ENCODE measurements around the gene LRRC27. TPM values are rescaled to one million over a fixed set of nuclear protein-coding genes. Genes with fewer than 3 reads are reported as not detected.

The LRRC27 gene
- total and polyA plus RNA-seq, 7 donors = 2.2 to 8.3 (median 2.5) TPM

DNA sequence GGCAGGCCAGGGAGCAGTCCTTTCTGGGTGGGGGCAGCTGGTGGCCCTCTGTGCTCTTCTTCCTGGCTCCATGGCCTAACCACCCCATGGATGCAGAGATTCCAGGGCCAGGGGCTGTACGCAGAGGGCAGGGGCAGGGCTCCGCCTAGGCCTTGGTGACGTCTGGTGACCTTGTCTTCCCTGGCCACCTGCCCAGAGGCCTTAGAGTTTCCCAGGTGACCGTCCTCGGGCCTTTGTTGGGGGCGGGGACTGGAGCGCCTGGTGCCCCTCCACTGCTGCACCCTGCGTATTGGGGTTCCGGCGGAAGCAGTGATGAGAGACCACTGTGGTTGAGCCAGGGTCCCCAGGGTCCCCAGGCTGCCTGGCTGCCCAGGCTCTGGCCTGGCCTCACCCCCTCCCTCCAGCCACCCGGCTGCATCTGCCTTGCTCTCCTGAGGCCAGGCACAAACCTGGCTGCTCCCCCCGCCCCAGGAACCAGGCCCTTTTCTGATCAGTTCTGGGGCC lies 75.3 kb downstream of the LRRC27 start:
- Histone ChIP-seq H3K36me3 (ENCODE audit: insufficient read depth in 1 of 2, low read depth in 1 of 2) (peaks cover 0 to 18% of the 10 kb centered on the region in 2 donors), H3K9me3 (no peaks in the 10 kb centered on the region), H3K27ac (no peak overlapping the region), H3K4me1 (peaks cover 27% of the 10 kb centered on the region), H3K4me3 (no peak overlapping the region), H3K27me3 (ENCODE audit: insufficient read depth in 3 of 3, low read length in 2 of 3) (no peaks in the 10 kb centered on the region)
- intact Hi-C loops (cut with DNase I) = no loop called here
- ATAC-seq = peak in 2 of 4 donors; percentile 18 to 26
- TF ChIP-seq, protein P1, sequence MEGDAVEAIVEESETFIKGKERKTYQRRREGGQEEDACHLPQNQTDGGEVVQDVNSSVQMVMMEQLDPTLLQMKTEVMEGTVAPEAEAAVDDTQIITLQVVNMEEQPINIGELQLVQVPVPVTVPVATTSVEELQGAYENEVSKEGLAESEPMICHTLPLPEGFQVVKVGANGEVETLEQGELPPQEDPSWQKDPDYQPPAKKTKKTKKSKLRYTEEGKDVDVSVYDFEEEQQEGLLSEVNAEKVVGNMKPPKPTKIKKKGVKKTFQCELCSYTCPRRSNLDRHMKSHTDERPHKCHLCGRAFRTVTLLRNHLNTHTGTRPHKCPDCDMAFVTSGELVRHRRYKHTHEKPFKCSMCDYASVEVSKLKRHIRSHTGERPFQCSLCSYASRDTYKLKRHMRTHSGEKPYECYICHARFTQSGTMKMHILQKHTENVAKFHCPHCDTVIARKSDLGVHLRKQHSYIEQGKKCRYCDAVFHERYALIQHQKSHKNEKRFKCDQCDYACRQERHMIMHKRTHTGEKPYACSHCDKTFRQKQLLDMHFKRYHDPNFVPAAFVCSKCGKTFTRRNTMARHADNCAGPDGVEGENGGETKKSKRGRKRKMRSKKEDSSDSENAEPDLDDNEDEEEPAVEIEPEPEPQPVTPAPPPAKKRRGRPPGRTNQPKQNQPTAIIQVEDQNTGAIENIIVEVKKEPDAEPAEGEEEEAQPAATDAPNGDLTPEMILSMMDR (IDR thresholded peaks at IDR 0.05) = no peak
- peak in 1 of 2 donors; percentile 49 for DNase-seq
- WGBS, 3 donors = 68 to 88% (median 76%) methylated on average over 9 to 12 of the region's 12 CpGs

DNA sequence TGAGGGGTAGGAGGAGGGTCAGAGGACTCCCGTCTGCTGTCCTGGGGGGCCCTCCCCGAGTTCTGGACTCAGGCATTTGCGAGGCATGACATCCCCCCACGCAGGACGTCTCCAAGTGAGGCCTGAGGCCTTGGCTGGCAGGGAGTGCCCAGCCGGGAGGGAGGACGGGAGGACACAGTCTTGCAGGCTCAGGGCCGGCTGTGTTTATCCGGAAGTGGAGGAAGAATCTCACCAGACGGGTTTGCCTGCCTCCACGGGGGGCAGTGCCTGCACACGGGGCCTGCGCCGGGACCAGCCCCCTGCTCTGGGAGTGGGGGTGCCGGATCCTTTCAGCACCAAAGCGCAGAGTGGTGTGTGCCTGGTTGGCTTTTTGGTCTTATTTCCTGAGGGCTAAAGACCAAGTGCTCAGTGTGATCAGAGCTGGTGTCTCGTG lies 75.9 kb downstream of the LRRC27 start:
- DNase-seq = no peak
- no peak overlapping the region for H3K27ac ChIP-seq
- no peak overlapping the region for H3K4me3 ChIP-seq
- peaks cover 0 to 18% of the 10 kb centered on the region in 2 donors for H3K36me3 ChIP-seq (ENCODE audit: insufficient read depth in 1 of 2, low read depth in 1 of 2)
- WGBS, 3 donors = 67 to 69% (median 68%) methylated on average over 17 of the region's 17 CpGs
- intact Hi-C loops (cut with DNase I) = no loop called here
- peak in 1 of 4 donors; percentile 10 for ATAC-seq
- peaks cover 32% of the 10 kb centered on the region for H3K4me1 ChIP-seq
- H3K9me3 ChIP-seq = no peaks in the 10 kb centered on the region
- no peaks in the 10 kb centered on the region for H3K27me3 ChIP-seq (ENCODE audit: insufficient read depth in 3 of 3, low read length in 2 of 3)
- TF ChIP-seq, protein P1 (IDR thresholded peaks at IDR 0.05) = no peak

DNA sequence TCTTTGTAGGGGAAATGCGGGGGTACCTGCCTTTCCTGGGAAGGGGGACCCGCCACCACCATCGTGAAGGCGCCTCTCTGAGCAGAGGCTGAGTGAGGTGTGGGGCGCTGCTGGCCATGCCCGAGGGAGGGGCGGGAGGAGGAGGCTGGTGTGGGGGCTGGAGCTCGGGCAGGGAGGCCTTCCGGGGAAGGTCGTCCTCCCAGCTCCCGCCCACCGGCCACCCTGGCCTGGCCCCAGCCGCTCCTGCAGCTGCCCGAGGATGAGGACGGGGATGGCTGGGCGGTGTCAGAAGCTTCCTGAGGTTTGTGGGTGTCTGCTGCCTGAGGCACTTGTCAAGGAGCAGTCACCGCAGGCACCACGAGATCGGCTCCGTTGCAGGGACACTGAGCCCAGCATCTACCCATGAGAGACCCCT lies 76.4 kb downstream of the LRRC27 start:
- peak in 2 of 4 donors; percentile 2 to 5 for ATAC-seq
- 60 to 67% (median 62%) methylated on average over 19 to 20 of the region's 20 CpGs for WGBS, 3 donors
- H3K4me3 ChIP-seq = no peak overlapping the region
- peaks cover 37% of the 10 kb centered on the region for H3K4me1 ChIP-seq
- intact Hi-C loops (cut with DNase I) = no loop called here
- peak overlapping the region; percentile 16 for H3K27ac ChIP-seq
- TF ChIP-seq, protein P1 (IDR thresholded peaks at IDR 0.05) = no peak
- H3K9me3 ChIP-seq = no peaks in the 10 kb centered on the region
- no peak for DNase-seq
- peaks cover 0 to 18% of the 10 kb centered on the region in 2 donors for H3K36me3 ChIP-seq (ENCODE audit: insufficient read depth in 1 of 2, low read depth in 1 of 2)
- no peaks in the 10 kb centered on the region for H3K27me3 ChIP-seq (ENCODE audit: insufficient read depth in 3 of 3, low read length in 2 of 3)

DNA sequence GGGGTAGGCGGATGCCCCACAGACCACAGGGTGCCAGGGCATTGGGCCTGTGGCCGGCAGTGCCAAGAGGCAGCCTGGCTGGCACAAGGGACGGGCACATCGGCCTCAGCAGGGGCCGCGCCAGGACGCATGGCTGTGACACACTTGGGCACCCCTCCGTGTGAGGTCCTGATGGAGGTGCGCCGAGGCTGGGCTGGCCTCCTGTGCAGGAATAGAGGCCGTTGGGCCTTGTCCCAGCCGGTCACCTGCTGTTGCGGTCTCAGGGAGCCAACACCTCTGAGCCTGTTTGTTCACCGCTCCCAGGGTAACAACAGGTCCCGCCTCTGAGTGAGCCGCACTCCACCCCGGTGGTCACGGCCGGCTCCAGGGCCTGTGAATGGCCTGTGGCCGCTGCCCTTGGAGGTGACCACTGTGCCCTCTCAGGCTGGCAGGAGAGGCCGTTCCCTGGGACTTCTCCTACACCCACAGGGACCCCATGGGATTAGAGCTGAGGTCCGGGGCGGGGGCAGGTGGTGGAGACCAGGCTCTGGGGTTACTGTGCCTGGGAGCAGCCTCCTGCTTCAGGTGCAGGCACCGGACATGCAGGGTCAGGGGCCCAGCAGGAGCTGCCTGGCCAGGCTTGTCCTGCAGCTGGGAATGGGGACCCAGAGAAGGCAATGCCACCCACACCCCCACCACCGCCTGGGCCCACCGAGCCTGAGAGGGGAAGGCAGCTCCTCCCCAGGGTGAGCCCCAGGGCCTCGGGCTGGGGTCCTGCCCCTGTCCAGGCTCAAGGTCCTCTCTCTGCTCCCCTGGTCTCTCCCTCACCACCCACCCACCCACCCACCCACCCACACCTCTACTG lies 77.1 kb downstream of the LRRC27 start:
- TF ChIP-seq, protein P1 (IDR thresholded peaks at IDR 0.05) = no peak
- Histone ChIP-seq H3K27me3 (ENCODE audit: insufficient read depth in 3 of 3, low read length in 2 of 3) (no peaks in the 10 kb centered on the region), H3K4me3 (no peak overlapping the region), H3K9me3 (no peaks in the 10 kb centered on the region), H3K4me1 (peaks cover 44% of the 10 kb centered on the region), H3K27ac (peak overlapping the region; percentile 16), H3K36me3 (ENCODE audit: insufficient read depth in 1 of 2, low read depth in 1 of 2) (peaks cover 0 to 18% of the 10 kb centered on the region in 2 donors)
- ATAC-seq = peak; percentile 30 to 53 (median 38)
- no peak for DNase-seq
- intact Hi-C loops (cut with DNase I) = no loop called here
- WGBS, 3 donors = 55 to 76% (median 62%) methylated on average over 24 to 27 of the region's 27 CpGs
